Neural cell (in vitro differentiated cells): ENCODE results near the gene MIOS. TPM values are rescaled to one million over a fixed set of nuclear protein-coding genes. Genes with fewer than 3 reads are reported as not detected.

ENCODE experiments used
- H2AFZ ChIP-seq: fragments of 200-600, 300-800 bp; sonication (generic), shearing (Covaris generic); 2 replicates; pipeline ENCODE4 v1.6.0; 2014; ENCODE audit warnings: low read depth, mild to moderate bottlenecking, antibody characterized with exemption, low read length, moderate library complexity
- H3F3A ChIP-seq: fragments of 200-600 bp; shearing (Covaris generic); 2 replicates; pipeline ENCODE4 v1.6.1; 2016; ENCODE audit warnings: mild to moderate bottlenecking, moderate library complexity, mixed read lengths, antibody characterized with exemption, low read length; ENCODE audit not compliant: insufficient read depth, poor library complexity, severe bottlenecking
- H3K27ac ChIP-seq: fragments of 200-600, 300-800 bp; sonication (generic), shearing (Covaris generic); 2 replicates; pipeline ENCODE4 v1.5.1; 2014; ENCODE audit warnings: mild to moderate bottlenecking, low read length, moderate library complexity
- H3K27me3 ChIP-seq: fragments of 300-800, 200-600 bp; sonication (generic), shearing (Covaris generic); 2 replicates; pipeline ENCODE4 v1.6.0; 2014; ENCODE audit warnings: mild to moderate bottlenecking, low read depth, low read length, moderate library complexity; ENCODE audit not compliant: insufficient read depth
- H3K36me3 ChIP-seq: fragments of 300-800, 200-600 bp; sonication (generic), shearing (Covaris generic); 2 replicates; pipeline ENCODE4 v1.5.1; 2014; ENCODE audit warnings: mild to moderate bottlenecking, antibody characterized with exemption, low read length, moderate library complexity; ENCODE audit not compliant: insufficient read depth
- H3K4me2 ChIP-seq: fragments of 300-800, 200-600 bp; sonication (generic), shearing (Covaris generic); 2 replicates; pipeline ENCODE4 v1.6.0; 2014; ENCODE audit warnings: mild to moderate bottlenecking, low read length
- H3K4me3 ChIP-seq: fragments of 300-800, 200-600 bp; sonication (generic), shearing (Covaris generic); 2 replicates; pipeline ENCODE4 v1.5.1; 2014; ENCODE audit warnings: mild to moderate bottlenecking, low read length, moderate library complexity
- H3K79me2 ChIP-seq: fragments of 200-600 bp; shearing (Covaris generic); replicated peaks from 2 replicates; pipeline ENCODE4 v1.6.0; 2014; ENCODE audit warnings: mild to moderate bottlenecking, low read length, moderate library complexity; ENCODE audit not compliant: insufficient read depth
- H3K9ac ChIP-seq: fragments of 300-800, 200-600 bp; sonication (generic), shearing (Covaris generic); 2 replicates; pipeline ENCODE4 v1.6.1; 2016; ENCODE audit warnings: mild to moderate bottlenecking, low read length, mixed read lengths
- H3K9me2 ChIP-seq: fragments of 200-600 bp; shearing (Covaris generic); 2 replicates; pipeline ENCODE4 v1.6.1; 2016; ENCODE audit warnings: mild to moderate bottlenecking, low read length, mixed read lengths; ENCODE audit not compliant: insufficient read depth
- H3K9me3 ChIP-seq: fragments of 200-600, 300-800 bp; sonication (generic), shearing (Covaris generic); 2 replicates; pipeline ENCODE4 v1.6.1; 2016; ENCODE audit warnings: mild to moderate bottlenecking, mixed run types, low read length, moderate library complexity, mixed read lengths
- H4K20me1 ChIP-seq: fragments of 200-600 bp; shearing (Covaris generic); 2 replicates; pipeline ENCODE4 v1.6.1; 2016; ENCODE audit warnings: mild to moderate bottlenecking, mixed run types; ENCODE audit not compliant: insufficient read depth
- CTCF ChIP-seq: fragments of 450-650 bp; IDR thresholded peaks from 2 replicates; pipeline ENCODE4 v1.5.1; 2014; ENCODE audit warnings: antibody characterized with exemption, mild to moderate bottlenecking, moderate library complexity; ENCODE audit not compliant: poor library complexity, severe bottlenecking
- EP300 ChIP-seq: fragments of 450-650 bp; conservative IDR thresholded peaks from 2 replicates; pipeline ENCODE4 v1.6.1; 2014; ENCODE audit warnings: antibody characterized with exemption, mild to moderate bottlenecking, moderate library complexity; ENCODE audit not compliant: poor library complexity, severe bottlenecking
- EZH2 ChIP-seq: fragments of 200-600, 300-800 bp; shearing (Covaris generic), sonication (generic); IDR thresholded peaks from 2 replicates; pipeline ENCODE4 v1.6.1; 2014; ENCODE audit warnings: antibody characterized with exemption, low read length, borderline replicate concordance, mild to moderate bottlenecking; ENCODE audit not compliant: insufficient read depth, poor library complexity, severe bottlenecking
- MXI1 ChIP-seq: fragments of 450-650 bp; conservative IDR thresholded peaks from 2 replicates; pipeline ENCODE4 v1.6.1; 2014; ENCODE audit warnings: antibody characterized with exemption, mild to moderate bottlenecking; ENCODE audit not compliant: poor library complexity, severe bottlenecking
- POLR2AphosphoS5 ChIP-seq: IDR thresholded peaks from 2 replicates; pipeline ENCODE4 v1.6.1; 2012
- RAD21 ChIP-seq: fragments of 450-650 bp; conservative IDR thresholded peaks from 2 replicates; pipeline ENCODE4 v1.6.1; 2014; ENCODE audit warnings: antibody characterized with exemption, mild to moderate bottlenecking, moderate library complexity
- REST ChIP-seq: IDR thresholded peaks from 2 replicates; pipeline ENCODE4 v1.6.1; 2012; ENCODE audit warnings: borderline replicate concordance
- SMC3 ChIP-seq: fragments of 450-650 bp; conservative IDR thresholded peaks from 2 replicates; pipeline ENCODE4 v1.6.1; 2014; ENCODE audit warnings: antibody characterized with exemption, mild to moderate bottlenecking, moderate library complexity; ENCODE audit not compliant: poor library complexity
- TAF1 ChIP-seq: IDR thresholded peaks from 2 replicates; pipeline ENCODE4 v1.6.1; 2012; ENCODE audit warnings: low read depth
- polyA plus RNA-seq: library from polyadenylated mRNA; depleted of rRNA; stranded (reverse); fragments of >200 nt; gene quantifications from 2 replicates; pipeline ENCODE4 v1.2.3, GENCODE V29; 2014

The MIOS gene
- polyA plus RNA-seq, 1 donor from 2014 or later: 52.2 TPM

GRCh38 chr7:7536396-7537019 lies 30.2 kb upstream of the MIOS start:
- no peak overlapping the region for H3K9ac ChIP-seq
- H3K9me2 ChIP-seq: no peaks in the 10 kb centered on the region
- no peak overlapping the region for H3K27ac ChIP-seq
- H2AFZ ChIP-seq: no peak overlapping the region
- no peak for TF ChIP-seq RAD21
- no peak for TF ChIP-seq SMC3
- TF ChIP-seq CTCF: no peak
- no peak for TF ChIP-seq REST
- no peak for TF ChIP-seq MXI1
- no peak for TF ChIP-seq EP300
- no peak for TF ChIP-seq POLR2AphosphoS5
- no peak for TF ChIP-seq EZH2
- H3F3A ChIP-seq: no peaks in the 10 kb centered on the region
- H3K36me3 ChIP-seq: no peaks in the 10 kb centered on the region
- H3K79me2 ChIP-seq: no peaks in the 10 kb centered on the region
- H3K4me2 ChIP-seq: no peak overlapping the region
- H3K27me3 ChIP-seq: no peaks in the 10 kb centered on the region
- no peak overlapping the region for H3K4me3 ChIP-seq
- H4K20me1 ChIP-seq: no peaks in the 10 kb centered on the region
- no peaks in the 10 kb centered on the region for H3K9me3 ChIP-seq

- Histone ChIP-seq H3K79me2 (no peaks in the 10 kb centered on the region), H3K9me2 (no peaks in the 10 kb centered on the region), H4K20me1 (no peaks in the 10 kb centered on the region), H3K4me2 (no peak overlapping the region), H3F3A (no peaks in the 10 kb centered on the region), H2AFZ (no peak overlapping the region), H3K27me3 (no peaks in the 10 kb centered on the region), H3K9ac (no peak overlapping the region), H3K36me3 (no peaks in the 10 kb centered on the region), H3K4me3 (no peak overlapping the region), H3K27ac (no peak overlapping the region), H3K9me3 (no peaks in the 10 kb centered on the region)
- TF ChIP-seq CTCF (no peak), TAF1 (no peak), REST (no peak), EP300 (no peak), RAD21 (no peak), SMC3 (no peak), MXI1 (no peak), POLR2AphosphoS5 (no peak), EZH2 (no peak)
Observed at GRCh38 chr7:7537711-7538110, 29.0 kb upstream of the MIOS start.
